ENCODE measurements around the gene TNK2.

TNK2 gene

GRCh38 chr3:195914648-195915473 is 6.5 kb upstream of the TNK2 start (continued):
- TF ChIP-seq ZIC2 (tag by site-specific recombination; IDR thresholded peaks at IDR 0.05) (peak; percentile 84), ZNF639 (tag by site-specific recombination; IDR thresholded peaks at IDR 0.05) (peak; percentile 25; the same call in 1 of the 2 replicates), SP2 (tag by site-specific recombination; IDR thresholded peaks at IDR 0.05) (peak; percentile 41), ZNF311 (tag by site-specific recombination; IDR thresholded peaks at IDR 0.05; ENCODE audit: borderline replicate concordance) (no peak), MYNN (tag by site-specific recombination; IDR thresholded peaks at IDR 0.05; ENCODE audit: borderline replicate concordance) (no peak), SCRT1 (tag by site-specific recombination; IDR thresholded peaks at IDR 0.05; ENCODE audit: borderline replicate concordance) (no peak), ZNF600 (tag by site-specific recombination; IDR thresholded peaks at IDR 0.05) (peak; percentile 62; the same call in 1 of the 2 replicates), KLF1 (tag by site-specific recombination; IDR thresholded peaks at IDR 0.05) (no peak), REPIN1 (tag by site-specific recombination; IDR thresholded peaks at IDR 0.05; ENCODE audit: low read depth) (no peak), ZNF660 (tag by site-specific recombination; IDR thresholded peaks at IDR 0.05) (peak; percentile 91), ZFHX2 (tag by site-specific recombination; conservative IDR thresholded peaks at IDR 0.05) (peak; percentile 68), ZNF394 (tag by site-specific recombination; IDR thresholded peaks at IDR 0.05; ENCODE audit: borderline replicate concordance) (peak; percentile 85), ZNF398 (tag by site-specific recombination; IDR thresholded peaks at IDR 0.05) (no peak), ZNF580 (tag by site-specific recombination; IDR thresholded peaks at IDR 0.05) (no peak), ZNF223 (tag by site-specific recombination; IDR thresholded peaks at IDR 0.05) (no peak), GLI4 (tag by site-specific recombination; IDR thresholded peaks at IDR 0.05) (no peak), WT1 (tag by site-specific recombination; IDR thresholded peaks at IDR 0.05) (no peak), PRDM6 (tag by site-specific recombination; IDR thresholded peaks at IDR 0.05) (no peak), ZNF24 (tag by site-specific recombination; IDR thresholded peaks at IDR 0.05) (no peak), ZNF768 (tag by site-specific recombination; IDR thresholded peaks at IDR 0.05) (no peak), ZFP69B (tag by site-specific recombination; IDR thresholded peaks at IDR 0.05) (peak; percentile 35; the same call in 1 of the 2 replicates), PATZ1 (tag by site-specific recombination; IDR thresholded peaks at IDR 0.05) (peak; percentile 51), ZNF677 (tag by site-specific recombination; IDR thresholded peaks at IDR 0.05) (no peak), TCF7L2 (IDR thresholded peaks at IDR 0.05; ENCODE audit: borderline replicate concordance, low read depth, low read length) (no peak), ZNF654 (tag by site-specific recombination; IDR thresholded peaks at IDR 0.05; ENCODE audit: low read depth) (peak; percentile 76), ZFP37 (tag by site-specific recombination; IDR thresholded peaks at IDR 0.05) (peak; percentile 72; the same call in 1 of the 2 replicates), ZNF571 (tag by site-specific recombination; IDR thresholded peaks at IDR 0.05) (no peak), PRDM4 (tag by site-specific recombination; IDR thresholded peaks at IDR 0.05) (no peak), ZNF623 (tag by site-specific recombination; IDR thresholded peaks at IDR 0.05) (no peak)

All from HEK293 (cell line).